ENCODE results near the gene NOTCH1.

NOTCH1 gene

DNA sequence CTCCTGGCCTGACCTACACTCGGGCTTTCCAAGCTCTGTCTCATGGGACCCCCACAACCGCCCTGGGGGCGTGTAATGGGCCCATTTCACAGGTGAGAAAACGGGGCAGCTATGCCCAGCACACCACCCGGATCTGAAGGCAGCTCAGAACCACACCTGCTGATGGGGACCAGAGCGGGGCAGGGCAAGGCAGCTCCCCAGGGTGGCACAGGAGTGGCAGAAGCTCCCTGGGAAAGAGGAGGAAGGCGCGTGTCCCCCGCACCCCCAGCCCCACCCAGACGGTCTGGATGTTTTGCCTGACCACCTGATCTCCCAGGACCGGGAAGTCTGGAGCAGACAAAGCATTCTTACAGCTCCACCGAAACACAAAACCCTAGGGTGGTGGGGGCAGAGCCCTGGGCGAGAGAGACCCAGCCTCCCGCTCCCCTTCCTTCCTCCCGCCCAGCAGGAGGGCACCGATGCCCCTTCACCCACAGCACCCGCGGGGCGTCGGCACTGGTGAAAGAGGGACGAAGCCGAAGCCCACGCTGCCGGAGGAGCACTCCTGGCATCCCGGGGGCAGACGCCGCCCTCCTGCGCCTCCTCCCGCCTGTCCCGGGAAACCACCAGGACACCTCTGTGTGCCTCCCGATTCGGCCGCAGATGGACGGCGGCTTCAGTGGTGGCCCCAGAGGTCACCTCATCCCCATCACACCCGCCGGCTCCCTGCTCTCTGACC, 14.5 kb downstream of the NOTCH1 start:
- peak in 1 of 2 experiments; percentile 28 for DNase-seq

DNA sequence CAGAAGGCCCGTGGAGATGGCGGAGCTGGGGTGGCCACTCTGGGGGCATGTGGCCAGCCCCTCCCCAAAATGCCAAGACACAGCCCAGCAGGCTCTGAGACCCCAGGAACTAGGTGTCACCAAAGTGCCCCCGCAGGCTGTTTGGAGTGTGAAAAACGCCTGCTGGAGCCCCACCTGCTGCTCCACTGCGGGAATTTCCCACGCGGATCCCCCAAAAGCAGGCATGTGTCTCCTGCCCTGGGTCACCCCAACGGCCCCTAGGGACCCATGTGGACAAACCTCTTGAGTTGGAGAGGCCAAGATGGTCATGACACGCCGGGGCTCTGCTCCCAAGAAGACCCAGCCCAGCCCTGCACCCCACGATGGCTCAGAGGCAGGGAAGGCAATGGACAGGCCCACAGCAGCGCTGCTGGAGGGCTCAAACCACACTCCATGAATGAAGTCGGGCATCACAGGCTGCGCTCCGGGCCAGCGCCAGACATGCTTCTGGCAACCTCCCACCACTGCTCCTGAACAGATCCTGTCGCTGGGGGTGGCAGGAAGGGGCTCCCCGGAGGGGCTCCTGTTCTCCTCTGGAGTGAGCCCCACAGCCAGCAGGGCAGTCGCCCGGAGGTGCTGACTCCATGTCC, 15.3 kb downstream of the NOTCH1 start:
- peak; percentile 32 to 37 for DNase-seq

DNA sequence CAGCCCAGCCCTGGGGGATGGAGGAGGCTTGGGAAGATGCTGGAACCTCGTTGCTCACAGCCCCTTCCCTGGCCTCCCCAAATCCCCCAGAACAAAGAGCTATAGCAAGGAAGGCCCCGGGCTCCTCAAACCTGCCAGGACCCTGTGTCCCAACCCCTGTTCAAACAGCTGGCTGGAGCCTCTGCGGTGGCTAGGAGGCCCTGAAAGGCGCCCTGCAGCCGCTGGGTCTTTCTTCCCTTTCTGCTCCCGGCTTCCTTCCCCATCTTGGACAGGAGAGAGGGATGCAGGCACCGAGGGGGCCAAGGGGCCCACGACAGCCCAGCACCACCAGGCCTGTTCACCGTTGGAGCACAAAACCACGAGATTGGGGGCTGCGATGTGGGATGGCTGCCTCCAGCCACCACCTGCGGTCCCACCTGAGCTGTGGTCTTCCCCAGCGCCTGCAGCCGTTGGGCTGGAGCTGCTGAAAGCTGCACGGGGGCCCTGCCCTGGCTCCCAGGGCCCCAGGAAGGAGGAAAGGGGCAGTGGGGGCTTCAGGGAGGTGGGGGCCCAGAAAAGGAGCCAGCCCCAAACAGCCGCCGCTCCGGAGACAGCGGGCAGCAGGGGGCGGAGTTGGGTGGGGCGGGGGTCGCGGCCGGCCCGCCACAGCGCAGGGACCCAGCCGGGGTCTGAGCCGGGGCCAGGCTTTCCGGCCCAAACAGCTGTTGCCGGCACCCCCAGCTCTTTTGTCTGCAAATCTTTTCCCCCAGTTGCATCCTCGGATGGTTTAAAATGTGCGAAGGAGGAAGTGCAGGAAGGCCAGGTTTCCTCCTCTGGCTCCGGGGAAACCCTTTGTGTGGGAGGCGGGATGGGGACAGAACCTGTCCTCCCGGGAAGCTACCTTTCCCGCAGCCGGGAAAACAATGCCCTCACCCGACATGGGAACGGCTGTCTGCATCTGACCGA, 16.1 kb downstream of the NOTCH1 start:
- DNase-seq = peak in 1 of 2 experiments; percentile 30

- DNase-seq = peak in 1 of 2 experiments; percentile 27
Measured at GRCh38 chr9:136528716-136529341, 17.0 kb downstream of the NOTCH1 start.

DNA sequence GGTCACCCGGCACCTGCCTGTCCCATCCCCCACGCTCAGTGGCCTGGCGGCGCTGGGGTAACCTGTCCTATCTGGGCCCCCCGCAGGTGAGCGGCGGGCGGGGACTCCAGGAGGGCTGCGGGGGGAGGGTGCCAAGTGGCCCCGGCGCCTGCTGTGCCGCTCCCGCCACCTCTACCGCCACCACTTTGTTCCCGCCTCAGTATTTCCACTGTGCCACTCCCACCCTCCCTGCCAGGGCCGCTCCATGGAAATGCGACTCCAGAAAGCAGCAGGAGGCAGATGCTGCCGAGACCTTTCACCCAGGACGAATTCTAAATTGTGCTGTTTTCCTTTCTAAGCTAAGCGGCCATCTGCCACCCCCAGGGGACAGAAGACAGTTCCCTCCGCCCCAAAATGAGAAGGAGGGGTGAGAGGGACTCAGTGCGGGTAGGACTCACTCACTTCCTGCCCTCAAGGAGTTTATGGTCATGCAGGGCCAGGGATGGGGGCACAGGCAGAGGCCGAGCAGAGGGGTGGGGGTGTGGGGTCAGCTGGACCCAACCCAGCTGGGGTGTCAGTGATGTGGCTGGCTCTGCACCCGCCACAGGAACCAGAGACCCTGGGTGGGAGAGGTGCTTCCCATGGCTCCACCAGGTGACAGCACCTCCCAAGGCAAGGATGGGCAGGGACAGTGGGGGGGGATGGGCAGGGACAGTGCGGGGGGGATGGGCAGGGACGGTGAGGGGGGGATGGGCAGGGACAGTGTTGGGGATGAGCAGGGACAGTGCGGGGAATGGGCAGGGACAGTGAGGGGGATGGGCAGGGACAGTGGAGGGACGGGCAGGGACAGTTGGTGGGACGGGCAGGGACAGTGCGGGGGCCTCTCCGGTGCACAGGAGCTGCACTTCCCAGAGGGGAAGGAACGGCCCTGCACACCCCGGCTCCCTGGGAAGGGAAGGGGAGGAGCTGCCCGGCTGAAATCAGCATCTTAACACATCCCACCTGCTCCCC, 17.8 kb downstream of the NOTCH1 start:
- no peak for DNase-seq

GRCh38 chr9:136527131-136527530, 18.7 kb downstream of the NOTCH1 start:
- no peak for DNase-seq

DNA sequence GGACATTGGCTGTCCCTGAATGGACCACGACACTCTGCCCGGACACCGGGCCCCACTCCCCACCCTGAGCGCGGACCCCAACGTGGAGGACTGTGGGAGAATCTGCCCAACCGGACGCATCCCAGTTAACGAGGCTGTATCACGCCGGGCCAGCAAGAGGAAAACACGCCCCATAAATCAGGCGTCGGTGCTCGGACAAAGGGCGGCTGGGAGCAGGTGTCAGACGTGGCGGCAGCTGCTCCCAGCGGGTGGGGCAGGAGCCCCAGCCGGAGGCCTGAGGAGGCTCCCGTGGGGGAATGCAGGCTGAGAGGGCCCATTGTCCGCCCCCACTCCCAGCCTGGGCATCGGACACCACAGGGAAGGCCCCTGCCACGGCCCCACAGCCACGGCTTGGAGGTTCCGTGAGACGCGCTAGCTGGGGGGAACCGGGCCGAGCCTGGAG, 19.2 kb downstream of the NOTCH1 start:
- DNase-seq = no peak

DNA sequence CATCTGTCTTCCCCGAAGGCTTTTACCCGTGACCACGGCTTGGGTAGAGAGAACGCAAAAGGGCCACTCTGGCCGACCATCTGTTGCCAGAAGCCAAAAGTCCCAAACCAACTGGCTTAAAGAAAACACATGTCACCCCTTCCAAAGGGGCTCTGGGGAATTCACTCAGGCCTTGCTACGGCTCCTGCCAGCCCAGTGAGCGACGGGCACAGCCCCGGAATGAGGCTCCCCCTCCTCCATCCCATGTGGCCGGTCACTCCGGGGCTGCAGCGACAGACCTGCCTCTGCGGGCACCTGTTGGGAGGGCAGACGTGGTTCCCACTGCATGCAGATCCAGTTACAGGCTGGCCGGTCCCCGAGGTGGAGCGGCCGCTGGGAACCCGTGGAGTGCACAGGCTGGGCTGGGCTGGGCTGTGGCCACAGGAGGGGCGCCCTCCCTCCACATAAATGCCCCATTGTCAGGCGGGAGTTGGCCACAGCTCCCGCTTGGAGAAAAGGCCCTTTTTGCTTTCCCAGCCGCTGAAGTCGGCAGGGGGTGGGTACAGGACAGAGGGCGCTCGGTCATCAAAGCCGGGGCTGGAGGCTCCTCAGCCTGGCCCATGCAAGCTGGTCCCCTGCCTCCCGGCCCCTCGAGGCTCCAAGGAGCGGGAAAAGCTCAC, 19.9 kb downstream of the NOTCH1 start:
- no peak for DNase-seq

GRCh38 chr9:136525207-136525606, 20.6 kb downstream of the NOTCH1 start:
- no peak for DNase-seq

DNA sequence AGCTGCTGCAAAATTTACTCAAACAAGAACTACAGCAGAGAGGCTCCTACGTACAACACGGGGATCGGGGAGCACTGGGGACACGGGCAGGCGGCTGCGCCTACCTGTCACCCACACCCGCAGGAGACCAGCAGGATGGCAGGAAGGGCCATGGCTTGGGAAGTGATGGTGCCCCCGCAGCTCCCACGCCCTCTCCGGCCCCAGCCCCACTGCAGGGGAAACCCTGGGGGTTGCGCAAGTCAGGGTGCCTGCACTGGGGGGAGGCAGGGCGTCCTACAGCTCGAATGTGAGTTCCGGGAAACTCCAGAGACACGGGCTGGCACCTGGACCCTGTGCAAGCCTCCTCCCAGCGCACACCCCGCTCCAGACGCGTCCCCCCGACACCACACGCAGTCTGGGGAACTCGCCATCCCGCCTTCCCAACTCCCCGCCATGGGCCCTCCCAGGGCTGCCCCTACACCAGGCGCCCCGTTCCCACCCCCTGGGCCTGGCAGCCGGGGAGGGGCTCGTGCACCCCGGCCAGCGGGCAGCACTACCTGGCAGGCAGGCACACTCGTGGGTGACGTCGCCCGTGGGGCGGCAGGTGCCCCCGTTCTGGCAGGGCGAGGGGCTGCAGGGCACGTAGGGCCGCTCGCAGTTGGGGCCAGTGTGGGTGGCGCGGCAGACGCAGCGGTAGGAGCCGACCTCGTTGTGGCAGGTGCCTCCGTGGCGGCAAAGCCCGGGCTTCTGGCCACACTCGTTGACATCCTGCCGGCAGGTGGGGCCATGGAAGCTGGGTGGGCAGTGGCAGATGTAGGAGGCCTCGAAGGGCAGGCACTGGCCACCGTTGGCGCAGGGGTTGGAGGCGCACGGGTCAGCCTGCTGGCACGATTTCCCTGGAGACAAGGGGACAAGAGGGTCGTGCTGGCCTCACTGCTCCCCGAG, 23.3 kb downstream of the NOTCH1 start:
- no peak for DNase-seq

- no peak for DNase-seq
Measured at GRCh38 chr9:136521537-136521936, 24.3 kb downstream of the NOTCH1 start.

DNA sequence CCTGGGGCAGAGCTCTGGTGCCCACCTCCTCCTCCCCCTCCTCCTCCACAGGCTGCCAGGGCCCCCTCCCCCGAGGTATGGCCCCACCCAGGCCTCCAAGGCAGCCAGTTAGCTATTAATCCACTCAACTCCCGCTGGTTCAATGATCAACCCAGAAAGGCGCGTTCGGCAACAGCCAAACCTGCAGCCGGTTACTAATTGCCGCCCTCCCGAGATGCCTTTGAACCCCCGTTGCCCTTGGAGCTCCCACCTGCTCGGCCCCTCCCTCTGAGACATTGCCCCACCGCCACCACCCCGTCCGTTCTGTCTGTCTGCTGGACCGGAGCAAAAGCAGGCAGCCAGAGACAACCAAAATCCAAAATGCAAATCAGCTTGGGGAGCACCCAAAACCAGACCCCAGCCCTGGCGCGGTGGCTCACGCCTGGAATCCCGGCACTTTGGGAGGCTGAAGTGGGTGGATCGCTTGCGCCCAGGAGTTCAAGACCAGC, 25.8 kb downstream of the NOTCH1 start:
- no peak for DNase-seq

DNA sequence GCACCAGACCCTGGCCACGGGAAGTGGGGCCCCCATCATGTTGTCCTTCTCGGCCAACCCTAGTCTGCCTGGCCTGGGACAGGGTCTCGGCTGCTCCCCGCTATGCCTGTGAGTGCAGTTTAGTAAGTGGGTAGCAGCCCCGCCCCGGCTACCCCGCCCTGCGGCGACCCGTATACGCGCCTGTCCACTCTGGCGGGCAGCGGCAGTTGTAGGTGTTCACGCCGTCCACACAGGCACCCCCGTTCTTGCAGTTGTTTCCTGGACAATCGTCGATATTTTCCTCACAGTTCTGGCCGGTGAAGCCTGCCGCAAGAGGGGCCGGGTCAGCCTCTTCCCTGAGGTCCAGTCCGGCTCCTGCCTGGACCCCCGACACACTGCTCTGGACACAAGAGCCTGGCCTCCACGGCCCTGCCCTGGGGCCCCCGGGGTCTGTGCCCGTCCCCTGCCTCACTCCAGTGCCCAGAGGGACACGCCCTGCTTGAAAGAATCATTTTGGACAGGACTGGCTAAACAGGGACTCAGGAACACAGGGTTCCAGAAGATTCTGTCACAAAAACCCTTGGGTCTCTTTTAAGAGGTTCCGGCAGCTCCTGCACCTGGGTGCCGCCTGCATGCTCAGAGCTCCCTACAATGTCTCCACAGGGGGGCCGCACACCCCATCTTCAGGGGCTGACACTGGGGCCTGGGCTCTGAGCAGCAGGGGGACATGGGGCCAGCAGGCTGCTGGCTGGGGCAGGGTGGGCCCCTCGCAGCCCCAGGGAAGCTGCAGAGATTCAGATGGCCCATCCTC, 26.4 kb downstream of the NOTCH1 start:
- no peak for DNase-seq

DNA sequence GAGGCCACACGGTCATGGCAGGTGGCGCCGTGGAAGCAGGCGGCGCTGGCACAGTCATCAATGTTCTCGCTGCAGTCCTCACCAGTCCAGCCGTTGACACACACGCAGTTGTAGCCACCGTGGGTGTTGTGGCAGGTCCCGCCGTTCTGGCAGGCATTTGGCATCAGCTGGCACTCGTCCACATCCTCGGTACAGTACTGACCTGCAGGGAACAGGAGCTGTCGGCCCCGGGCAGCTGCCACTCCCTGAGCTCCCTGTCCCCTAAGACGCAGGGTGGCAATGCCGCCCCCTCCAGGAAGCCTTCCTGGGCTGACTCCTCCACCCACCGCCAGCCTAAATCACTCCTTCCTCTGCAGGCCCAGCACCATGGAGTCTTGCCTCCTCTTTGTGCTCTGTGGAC, 27.2 kb downstream of the NOTCH1 start:
- DNase-seq = no peak

DNA sequence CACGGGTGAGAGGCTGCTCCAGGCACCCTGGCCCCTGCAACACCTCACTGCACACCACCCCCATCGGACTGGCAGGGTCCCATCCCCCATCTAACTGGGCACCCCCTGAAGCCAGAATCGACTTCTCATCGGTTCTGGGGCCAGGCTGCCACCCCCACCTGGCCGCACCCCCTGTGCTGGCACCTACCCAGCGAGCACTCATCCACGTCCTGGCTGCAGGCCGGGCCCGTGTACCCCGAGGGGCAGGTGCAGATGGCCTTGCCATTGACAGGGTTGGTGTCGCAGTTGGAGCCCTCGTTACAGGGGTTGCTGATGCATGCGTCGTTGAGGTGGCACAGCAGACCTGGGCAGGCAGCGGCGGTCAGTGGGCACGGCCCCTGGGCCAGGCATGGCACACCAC, 27.9 kb downstream of the NOTCH1 start:
- no peak for DNase-seq

DNA sequence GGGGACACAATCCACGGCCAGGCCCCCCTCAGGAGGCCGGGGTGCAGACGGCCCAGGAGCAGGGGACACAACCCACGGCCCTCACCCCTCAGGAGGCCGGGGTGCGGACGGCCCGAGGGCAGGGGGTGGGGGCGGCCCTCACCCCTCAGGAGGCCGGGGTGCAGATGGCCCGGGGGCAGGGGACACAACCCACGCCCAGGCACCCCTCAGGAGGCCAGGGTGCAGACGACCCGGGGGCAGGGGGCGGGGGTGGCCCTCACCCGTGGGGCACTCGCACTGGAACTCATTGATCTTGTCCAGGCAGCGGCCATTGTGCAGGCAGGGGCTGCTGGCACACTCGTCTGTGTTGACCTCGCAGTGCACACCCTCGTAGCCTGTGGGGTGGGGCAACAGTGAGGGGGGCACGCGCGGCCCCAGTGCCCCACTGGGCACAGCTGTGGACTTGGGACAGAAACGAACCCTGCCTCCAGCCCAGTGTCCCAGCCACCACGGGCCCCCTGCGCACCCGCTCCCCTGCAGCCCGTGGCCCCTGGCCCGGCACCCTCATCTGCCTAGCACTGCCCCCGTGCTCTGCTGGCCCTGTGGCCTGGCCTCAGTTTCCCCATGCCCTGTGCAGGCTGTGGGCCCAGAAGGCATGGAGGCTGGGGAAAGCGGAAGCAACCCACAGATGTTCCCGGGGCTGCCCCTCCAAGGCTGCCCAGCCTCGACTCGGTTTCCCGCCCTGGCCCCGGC, 28.7 kb downstream of the NOTCH1 start:
- DNase-seq = no peak

GRCh38 chr9:136516191-136516654, 29.6 kb downstream of the NOTCH1 start:
- no peak for DNase-seq

- no peak for DNase-seq
Measured at GRCh38 chr9:136515276-136515675, 30.6 kb downstream of the NOTCH1 start.

All from activated T-cell treated with anti-CD3 and anti-CD28 coated beads, Interleukin-2, amount 50 U/mL, for 48 hours (primary cell).